Omental fat pad (tissue), 4 donors: ENCODE data around the gene AGBL3. TPM values are rescaled to one million over a fixed set of nuclear protein-coding genes. Genes with fewer than 3 reads are reported as not detected.

Source experiments
- ATAC-seq: fragments of 150-250 bp; one replicate; pipeline ENCODE4 v1.9.1; 2016; ENCODE audit warnings: mild to moderate bottlenecking, moderate library complexity; ENCODE audit not compliant: low FRiP score
- DNase-seq: peaks from one replicate; pipeline ENCODE4 v3.0.0-alpha.2; 2019; ENCODE audit warnings: low spot score
- CTCF ChIP-seq, 3 donors: fragments of 450-650 bp; IDR thresholded peaks; one replicate each; pipeline ENCODE4 v1.5.1; 2016 to 2017; ENCODE audit warnings: antibody characterized with exemption in 3 of 3, mild to moderate bottlenecking in 3 of 3, moderate library complexity in 2 of 3
- total RNA-seq, 4 donors: library from RNA; depleted of rRNA; stranded (reverse); fragments of >200 nt; gene quantifications; one replicate each; pipeline ENCODE4 v1.1.0, GENCODE V29; 2016

Gene AGBL3
- total RNA-seq, 4 donors from 2014 or later = 1.6 to 3.2 (median 2.3) TPM

DNA sequence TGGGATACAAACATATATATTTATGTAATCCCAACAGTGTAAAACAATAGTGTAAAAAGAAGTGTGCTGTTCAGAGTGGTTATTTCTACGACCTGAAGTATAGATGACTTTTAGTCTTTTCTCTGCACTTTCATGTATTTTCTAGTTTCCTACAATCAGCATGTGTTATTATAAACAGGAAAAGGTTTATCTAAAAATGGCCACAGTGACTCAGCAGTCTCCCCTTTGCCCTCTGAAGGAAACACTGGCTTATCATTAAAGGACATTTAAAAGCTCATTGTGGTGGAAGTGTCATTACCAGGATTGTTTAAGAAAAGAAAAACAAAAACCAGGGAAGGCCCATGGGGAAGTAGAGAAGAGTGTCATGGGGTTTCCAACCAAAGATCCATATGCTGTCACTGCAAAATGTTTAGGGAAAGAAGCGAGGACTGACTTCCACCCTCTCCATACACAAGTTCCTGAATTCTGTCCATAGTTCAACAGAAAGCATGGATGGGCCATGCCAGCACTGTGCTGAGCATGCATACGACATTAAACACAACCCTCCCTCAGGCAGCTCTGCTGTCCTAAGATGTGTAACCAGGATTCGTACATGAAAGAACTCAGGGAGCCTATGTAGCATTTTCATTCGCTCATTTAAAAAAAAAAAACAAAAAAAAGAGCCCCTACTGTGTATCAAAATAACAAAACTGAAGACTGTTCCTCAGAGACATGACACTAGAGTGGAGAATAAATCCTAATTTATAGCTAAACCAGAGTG lies 174.0 kb downstream of the AGBL3 start:
- no peak for TF ChIP-seq CTCF (IDR thresholded peaks at IDR 0.05)
- ATAC-seq (no peak), DNase-seq (no peak)

- TF ChIP-seq CTCF (IDR thresholded peaks at IDR 0.05) = no peak
- no peak for ATAC-seq
- DNase-seq = no peak
These were observed 174.7 kb downstream of the AGBL3 start for GRCh38 chr7:135160858-135161653.

DNA sequence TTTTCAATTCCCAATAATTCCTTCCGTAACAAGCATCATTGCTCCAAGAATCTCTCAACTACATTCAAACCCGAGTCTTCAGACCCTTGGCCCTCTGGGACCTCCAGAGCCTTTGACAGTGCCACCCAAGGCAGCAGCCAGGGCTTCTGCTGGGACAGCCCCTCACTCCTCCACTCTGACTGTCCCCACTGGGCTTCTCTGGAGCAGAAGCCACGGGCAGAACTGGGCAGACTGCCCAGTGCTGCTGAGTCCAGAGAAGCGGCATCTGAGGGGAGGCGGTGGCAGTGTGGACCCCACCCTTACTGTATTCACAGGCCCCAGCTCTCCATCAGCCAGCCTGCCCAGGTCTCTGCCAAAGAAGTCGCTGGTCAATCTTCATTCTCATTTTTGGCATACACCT lies 175.4 kb downstream of the AGBL3 start:
- DNase-seq (no peak), ATAC-seq (no peak)
- TF ChIP-seq CTCF (IDR thresholded peaks at IDR 0.05) = no peak

- DNase-seq (no peak), ATAC-seq (no peak)
- no peak for TF ChIP-seq CTCF (IDR thresholded peaks at IDR 0.05)
These were observed 176.2 kb downstream of the AGBL3 start for GRCh38 chr7:135162382-135163001.

DNA sequence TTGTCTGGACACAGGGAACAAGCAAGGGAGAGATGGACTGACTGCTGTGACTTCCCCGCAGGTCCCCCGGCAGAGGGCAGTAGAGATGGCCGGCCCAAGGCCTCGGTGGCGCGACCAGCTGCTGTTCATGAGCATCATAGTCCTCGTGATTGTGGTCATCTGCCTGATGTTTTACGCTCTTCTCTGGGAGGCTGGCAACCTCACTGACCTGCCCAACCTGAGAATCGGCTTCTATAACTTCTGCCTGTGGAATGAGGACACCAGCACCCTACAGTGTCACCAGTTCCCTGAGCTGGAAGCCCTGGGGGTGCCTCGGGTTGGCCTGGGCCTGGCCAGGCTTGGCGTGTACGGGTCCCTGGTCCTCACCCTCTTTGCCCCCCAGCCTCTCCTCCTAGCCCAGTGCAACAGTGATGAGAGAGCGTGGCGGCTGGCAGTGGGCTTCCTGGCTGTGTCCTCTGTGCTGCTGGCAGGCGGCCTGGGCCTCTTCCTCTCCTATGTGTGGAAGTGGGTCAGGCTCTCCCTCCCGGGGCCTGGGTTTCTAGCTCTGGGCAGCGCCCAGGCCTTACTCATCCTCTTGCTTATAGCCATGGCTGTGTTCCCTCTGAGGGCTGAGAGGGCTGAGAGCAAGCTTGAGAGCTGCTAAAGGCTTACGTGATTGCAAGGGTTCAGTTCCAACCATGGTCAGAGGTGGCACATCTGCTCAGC lies 178.2 kb downstream of the AGBL3 start:
- no peak for TF ChIP-seq CTCF (IDR thresholded peaks at IDR 0.05)
- no peak for DNase-seq
- no peak for ATAC-seq

DNA sequence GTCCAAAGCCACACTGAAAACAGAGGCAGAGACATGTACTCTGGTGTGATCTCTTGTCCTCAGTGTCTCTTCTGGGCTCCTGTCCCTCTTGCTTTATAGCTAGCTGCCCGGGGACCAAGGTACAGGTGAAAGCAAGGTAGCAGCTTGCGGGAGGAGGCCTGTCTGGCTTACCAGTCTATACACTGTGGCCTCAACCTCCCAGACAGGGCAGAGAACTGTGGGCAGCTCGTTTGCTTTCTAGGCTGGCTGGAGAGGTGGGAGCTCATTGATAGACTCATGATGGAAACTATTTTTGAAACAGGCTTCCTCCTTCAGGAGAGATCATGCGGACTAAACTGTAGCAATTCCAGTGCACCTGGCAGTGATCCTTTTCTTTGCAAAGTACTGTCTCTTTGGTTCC lies 179.6 kb downstream of the AGBL3 start:
- DNase-seq (no peak), ATAC-seq (no peak)
- no peak for TF ChIP-seq CTCF (IDR thresholded peaks at IDR 0.05)
